ENCODE measurements around the gene FGF3.

FGF3 gene

GRCh38 chr11:69844396-69844795 lies 25.2 kb upstream of the FGF3 start:
- no peak for DNase-seq (ENCODE audit: low read depth, low spot score)

- no peak for DNase-seq (ENCODE audit: low read depth, low spot score)
Observed at GRCh38 chr11:69843529-69843921, 24.3 kb upstream of the FGF3 start.

GRCh38 chr11:69842746-69843528 lies 23.7 kb upstream of the FGF3 start:
- DNase-seq (ENCODE audit: low read depth, low spot score) = no peak

GRCh38 chr11:69841859-69842698 lies 22.9 kb upstream of the FGF3 start:
- DNase-seq (ENCODE audit: low read depth, low spot score) = no peak

- DNase-seq (ENCODE audit: low read depth, low spot score) = no peak
Observed at GRCh38 chr11:69841170-69841858, 22.1 kb upstream of the FGF3 start.

GRCh38 chr11:69840371-69841169 lies 21.4 kb upstream of the FGF3 start:
- DNase-seq (ENCODE audit: low read depth, low spot score) = no peak

GRCh38 chr11:69839516-69839915 lies 20.3 kb upstream of the FGF3 start:
- DNase-seq (ENCODE audit: low read depth, low spot score) = no peak

GRCh38 chr11:69837791-69838190 lies 18.6 kb upstream of the FGF3 start:
- no peak for DNase-seq (ENCODE audit: low read depth, low spot score)

GRCh38 chr11:69836401-69836800 lies 17.2 kb upstream of the FGF3 start:
- DNase-seq (ENCODE audit: low read depth, low spot score) = no peak

GRCh38 chr11:69834811-69835800 lies 15.9 kb upstream of the FGF3 start:
- DNase-seq (ENCODE audit: low read depth, low spot score) = no peak

- no peak for DNase-seq (ENCODE audit: low read depth, low spot score)
Observed at GRCh38 chr11:69834251-69834650, 15.0 kb upstream of the FGF3 start.

GRCh38 chr11:69832561-69833413 lies 13.6 kb upstream of the FGF3 start:
- no peak for DNase-seq (ENCODE audit: low read depth, low spot score)

GRCh38 chr11:69831985-69832384 lies 12.8 kb upstream of the FGF3 start:
- no peak for DNase-seq (ENCODE audit: low read depth, low spot score)

- no peak for DNase-seq (ENCODE audit: low read depth, low spot score)
Observed at GRCh38 chr11:69830086-69830485, 10.9 kb upstream of the FGF3 start.

- DNase-seq (ENCODE audit: low read depth, low spot score) = no peak
Observed at GRCh38 chr11:69828971-69829344, 9.7 kb upstream of the FGF3 start.

GRCh38 chr11:69828276-69828970 lies 9.2 kb upstream of the FGF3 start:
- no peak for DNase-seq (ENCODE audit: low read depth, low spot score)

GRCh38 chr11:69826773-69827172 lies 7.6 kb upstream of the FGF3 start:
- no peak for DNase-seq (ENCODE audit: low read depth, low spot score)

- no peak for DNase-seq (ENCODE audit: low read depth, low spot score)
Observed at GRCh38 chr11:69825941-69826340, 6.7 kb upstream of the FGF3 start.

Data from smooth muscle cell of the brain vasculature (primary cell).